ENCODE data around the gene HELQ. TPM values are rescaled to one million over a fixed set of nuclear protein-coding genes. Genes with fewer than 3 reads are reported as not detected.
"Not testable (repeated sequence)": the region's sequence is repeated elsewhere in the genome, so short reads cannot be mapped to it uniquely, and the experiment has no call there.

Gene HELQ
- total and polyA plus RNA-seq, 2 donors = 14.3 to 20.9 TPM

- Histone ChIP-seq H3K4me3 (ENCODE audit: low read length in 2 of 2) (no peak overlapping the region), H3K27me3 (ENCODE audit: control insufficient read depth in 2 of 2, insufficient read depth in 1 of 2, low read length in 1 of 2) (no peaks in the 10 kb centered on the region), H3K36me3 (ENCODE audit: control insufficient read depth in 2 of 2, insufficient read depth in 2 of 2, low read length in 1 of 2) (peaks cover 10 to 15% of the 10 kb centered on the region in 2 donors), H3K4me1 (ENCODE audit: control insufficient read depth in 2 of 2, insufficient read depth in 2 of 2, low read length in 2 of 2) (no peaks in the 10 kb centered on the region), H3K9me3 (ENCODE audit: control insufficient read depth in 2 of 2, insufficient read depth in 1 of 2, low read length in 1 of 2) (no peaks in the 10 kb centered on the region), H3K27ac (ENCODE audit: low read depth in 1 of 2, low read length in 1 of 2) (no peak overlapping the region)
- whole genome bisulfite sequencing = 87% methylated on average over 5 of the region's 5 CpGs
- no peak for DNase-seq (ENCODE audit: low read depth in 6 of 9, low spot score in 9 of 9)
These were observed 49.5 kb downstream of the HELQ start for GRCh38 chr4:83405844-83406816.

DNA sequence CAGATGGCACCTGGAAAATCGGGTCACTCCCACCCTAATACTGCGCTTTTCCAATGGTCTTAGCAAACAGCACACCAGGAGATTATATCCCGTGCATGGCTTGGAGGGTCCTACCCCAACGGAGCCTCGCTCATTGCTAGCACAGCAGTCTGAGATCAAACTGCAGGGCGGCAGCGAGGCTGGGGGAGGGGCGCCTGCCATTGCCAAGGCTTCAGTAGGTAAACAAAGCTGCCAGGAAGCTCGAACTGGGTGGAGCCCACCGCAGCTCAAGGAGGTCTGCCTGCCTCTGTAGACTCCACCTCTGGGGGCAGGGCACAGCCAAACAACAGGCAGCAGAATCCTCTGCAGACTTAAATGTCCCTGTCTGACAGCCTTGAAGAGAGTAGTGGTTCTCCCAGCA lies 57.5 kb downstream of the HELQ start:
- whole genome bisulfite sequencing = 98% methylated on average over 10 of the region's 10 CpGs
- H3K27ac ChIP-seq (ENCODE audit: low read depth in 1 of 2, low read length in 1 of 2); H3K4me1 ChIP-seq (ENCODE audit: control insufficient read depth in 2 of 2, insufficient read depth in 2 of 2, low read length in 2 of 2); H3K4me3 ChIP-seq (ENCODE audit: low read length in 2 of 2); H3K9me3 ChIP-seq (ENCODE audit: control insufficient read depth in 2 of 2, insufficient read depth in 1 of 2, low read length in 1 of 2); DNase-seq (ENCODE audit: low read depth in 6 of 9, low spot score in 9 of 9); H3K36me3 ChIP-seq (ENCODE audit: control insufficient read depth in 2 of 2, insufficient read depth in 2 of 2, low read length in 1 of 2); H3K27me3 ChIP-seq (ENCODE audit: control insufficient read depth in 2 of 2, insufficient read depth in 1 of 2, low read length in 1 of 2): not testable (repeated sequence)

GRCh38 chr4:83393908-83394307 lies 61.7 kb downstream of the HELQ start:
- no peaks in the 10 kb centered on the region for H3K4me1 ChIP-seq (ENCODE audit: control insufficient read depth in 2 of 2, insufficient read depth in 2 of 2, low read length in 2 of 2)
- H3K9me3 ChIP-seq (ENCODE audit: control insufficient read depth in 2 of 2, insufficient read depth in 1 of 2, low read length in 1 of 2) = no peaks in the 10 kb centered on the region
- H3K4me3 ChIP-seq (ENCODE audit: low read length in 2 of 2) = no peak overlapping the region
- H3K27ac ChIP-seq (ENCODE audit: low read depth in 1 of 2, low read length in 1 of 2) = no peak overlapping the region
- no peaks in the 10 kb centered on the region for H3K27me3 ChIP-seq (ENCODE audit: control insufficient read depth in 2 of 2, insufficient read depth in 1 of 2, low read length in 1 of 2)
- DNase-seq (ENCODE audit: low read depth in 6 of 9, low spot score in 9 of 9) = no peak
- 96% methylated on average over 4 of the region's 4 CpGs for WGBS
- H3K36me3 ChIP-seq (ENCODE audit: control insufficient read depth in 2 of 2, insufficient read depth in 2 of 2, low read length in 1 of 2) = no peaks in the 10 kb centered on the region

DNA sequence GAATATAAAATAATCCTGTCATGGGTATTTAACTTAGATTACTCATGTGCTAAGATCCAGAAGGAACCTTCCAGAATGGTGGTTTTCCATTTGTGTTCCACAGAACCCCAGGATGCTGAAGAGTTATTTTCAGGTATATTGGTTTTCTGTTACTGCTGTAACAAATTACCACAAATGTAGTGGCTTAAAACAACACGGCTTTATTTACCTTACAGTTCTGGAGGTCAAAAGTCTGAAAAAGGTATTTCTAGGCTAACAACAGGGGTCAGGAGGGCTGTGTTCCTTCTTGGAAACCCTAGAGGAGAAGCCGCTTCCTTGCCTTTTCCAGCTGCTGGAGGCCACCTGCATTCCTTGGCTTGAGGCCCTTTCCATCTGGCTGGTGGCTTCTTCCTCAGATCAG lies 63.1 kb downstream of the HELQ start:
- Histone ChIP-seq H3K9me3 (ENCODE audit: control insufficient read depth in 2 of 2, insufficient read depth in 1 of 2, low read length in 1 of 2) (no peaks in the 10 kb centered on the region), H3K36me3 (ENCODE audit: control insufficient read depth in 2 of 2, insufficient read depth in 2 of 2, low read length in 1 of 2) (no peaks in the 10 kb centered on the region), H3K27ac (ENCODE audit: low read depth in 1 of 2, low read length in 1 of 2) (no peak overlapping the region), H3K4me3 (ENCODE audit: low read length in 2 of 2) (no peak overlapping the region), H3K27me3 (ENCODE audit: control insufficient read depth in 2 of 2, insufficient read depth in 1 of 2, low read length in 1 of 2) (no peaks in the 10 kb centered on the region), H3K4me1 (ENCODE audit: control insufficient read depth in 2 of 2, insufficient read depth in 2 of 2, low read length in 2 of 2) (peaks cover 0 to 6% of the 10 kb centered on the region in 2 donors)
- no peak for DNase-seq (ENCODE audit: low read depth in 6 of 9, low spot score in 9 of 9)
- WGBS = 98% methylated on average over 2 of the region's 2 CpGs

GRCh38 chr4:83390944-83391343 lies 64.7 kb downstream of the HELQ start:
- Histone ChIP-seq H3K27ac (ENCODE audit: low read depth in 1 of 2, low read length in 1 of 2) (no peak overlapping the region), H3K36me3 (ENCODE audit: control insufficient read depth in 2 of 2, insufficient read depth in 2 of 2, low read length in 1 of 2) (no peaks in the 10 kb centered on the region), H3K4me1 (ENCODE audit: control insufficient read depth in 2 of 2, insufficient read depth in 2 of 2, low read length in 2 of 2) (peaks cover 0 to 6% of the 10 kb centered on the region in 2 donors), H3K4me3 (ENCODE audit: low read length in 2 of 2) (no peak overlapping the region), H3K27me3 (ENCODE audit: control insufficient read depth in 2 of 2, insufficient read depth in 1 of 2, low read length in 1 of 2) (no peaks in the 10 kb centered on the region), H3K9me3 (ENCODE audit: control insufficient read depth in 2 of 2, insufficient read depth in 1 of 2, low read length in 1 of 2) (no peaks in the 10 kb centered on the region)
- DNase-seq (ENCODE audit: low read depth in 6 of 9, low spot score in 9 of 9) = no peak
- WGBS = 85% methylated on average over 6 of the region's 6 CpGs

GRCh38 chr4:83389756-83390505 lies 65.7 kb downstream of the HELQ start:
- no peaks in the 10 kb centered on the region for H3K9me3 ChIP-seq (ENCODE audit: control insufficient read depth in 2 of 2, insufficient read depth in 1 of 2, low read length in 1 of 2)
- H3K36me3 ChIP-seq (ENCODE audit: control insufficient read depth in 2 of 2, insufficient read depth in 2 of 2, low read length in 1 of 2) = no peaks in the 10 kb centered on the region
- H3K27ac ChIP-seq (ENCODE audit: low read depth in 1 of 2, low read length in 1 of 2) = no peak overlapping the region
- no peaks in the 10 kb centered on the region for H3K27me3 ChIP-seq (ENCODE audit: control insufficient read depth in 2 of 2, insufficient read depth in 1 of 2, low read length in 1 of 2)
- no peak overlapping the region for H3K4me3 ChIP-seq (ENCODE audit: low read length in 2 of 2)
- no peak for DNase-seq (ENCODE audit: low read depth in 6 of 9, low spot score in 9 of 9)
- 90% methylated on average over 8 of the region's 8 CpGs for WGBS
- peaks cover 0 to 6% of the 10 kb centered on the region in 2 donors for H3K4me1 ChIP-seq (ENCODE audit: control insufficient read depth in 2 of 2, insufficient read depth in 2 of 2, low read length in 2 of 2)

GRCh38 chr4:83389037-83389720 lies 66.4 kb downstream of the HELQ start:
- DNase-seq (ENCODE audit: low read depth in 6 of 9, low spot score in 9 of 9) = no peak
- no peak overlapping the region for H3K4me3 ChIP-seq (ENCODE audit: low read length in 2 of 2)

DNA sequence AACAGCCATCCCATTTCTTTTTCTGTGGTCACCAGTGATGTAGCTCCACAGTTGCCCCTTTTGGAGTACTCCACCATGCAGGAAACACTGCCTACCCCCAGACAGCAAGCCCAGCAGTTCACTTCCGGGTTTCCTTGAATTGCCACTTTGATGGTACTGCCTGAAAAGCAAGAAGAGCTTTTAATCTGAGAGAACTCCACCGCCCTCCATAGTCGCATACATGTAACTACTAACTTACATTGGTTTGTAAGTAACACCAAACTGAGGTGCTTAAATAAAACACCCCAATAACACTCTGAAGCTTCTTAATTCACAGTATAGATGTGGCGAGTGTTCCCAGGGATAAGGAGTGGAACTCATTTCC lies 67.3 kb downstream of the HELQ start:
- no peaks in the 10 kb centered on the region for H3K9me3 ChIP-seq (ENCODE audit: control insufficient read depth in 2 of 2, insufficient read depth in 1 of 2, low read length in 1 of 2)
- no peak overlapping the region for H3K4me3 ChIP-seq (ENCODE audit: low read length in 2 of 2)
- peak in 6 of 9 donors; percentile 14 to 68 (median 38) for DNase-seq (ENCODE audit: low read depth in 6 of 9, low spot score in 9 of 9)
- no peaks in the 10 kb centered on the region for H3K27me3 ChIP-seq (ENCODE audit: control insufficient read depth in 2 of 2, insufficient read depth in 1 of 2, low read length in 1 of 2)
- H3K36me3 ChIP-seq (ENCODE audit: control insufficient read depth in 2 of 2, insufficient read depth in 2 of 2, low read length in 1 of 2) = no peaks in the 10 kb centered on the region
- WGBS = 65% methylated on average over 4 of the region's 4 CpGs
- no peak overlapping the region for H3K27ac ChIP-seq (ENCODE audit: low read depth in 1 of 2, low read length in 1 of 2)
- H3K4me1 ChIP-seq (ENCODE audit: control insufficient read depth in 2 of 2, insufficient read depth in 2 of 2, low read length in 2 of 2) = peaks cover 0 to 6% of the 10 kb centered on the region in 2 donors

More at GRCh38 chr4:83389037-83389720, 66.4 kb downstream of the HELQ start:
- no peaks in the 10 kb centered on the region for H3K9me3 ChIP-seq (ENCODE audit: control insufficient read depth in 2 of 2, insufficient read depth in 1 of 2, low read length in 1 of 2)
- 97% methylated on average over 8 of the region's 8 CpGs for WGBS
- no peaks in the 10 kb centered on the region for H3K36me3 ChIP-seq (ENCODE audit: control insufficient read depth in 2 of 2, insufficient read depth in 2 of 2, low read length in 1 of 2)
- no peak overlapping the region for H3K27ac ChIP-seq (ENCODE audit: low read depth in 1 of 2, low read length in 1 of 2)
- no peaks in the 10 kb centered on the region for H3K27me3 ChIP-seq (ENCODE audit: control insufficient read depth in 2 of 2, insufficient read depth in 1 of 2, low read length in 1 of 2)
- H3K4me1 ChIP-seq (ENCODE audit: control insufficient read depth in 2 of 2, insufficient read depth in 2 of 2, low read length in 2 of 2) = peaks cover 0 to 6% of the 10 kb centered on the region in 2 donors

Measured in thymus (tissue), 11 donors.